Type B pancreatic cell (in vitro differentiated cells): Measurements from ENCODE around the gene LPIN1. TPM values are rescaled to one million over a fixed set of nuclear protein-coding genes. Genes with fewer than 3 reads are reported as not detected.
"Not testable (repeated sequence)": the region's sequence is repeated elsewhere in the genome, so short reads cannot be mapped to it uniquely, and the experiment has no call there.

ENCODE experiments used
- DNase-seq: peaks from one replicate; pipeline ENCODE4 v3.0.0; 2021; ENCODE audit warnings: mixed read lengths; ENCODE audit not compliant: unreplicated experiment; ENCODE audit errors: extremely low spot score
- H3K27ac Mint-ChIP-seq: 2 replicates; pipeline ENCODE4 v1.8.0; 2021; ENCODE audit warnings: mild to moderate bottlenecking, mixed read lengths
- H3K27me3 Mint-ChIP-seq: 2 replicates; pipeline ENCODE4 v1.8.0; 2021; ENCODE audit warnings: mixed read lengths
- H3K36me3 Mint-ChIP-seq: 2 replicates; pipeline ENCODE4 v1.8.0; 2021; ENCODE audit warnings: mixed read lengths
- H3K4me1 Mint-ChIP-seq: one replicate; pipeline ENCODE4 v1.8.0; 2021; ENCODE audit warnings: mixed read lengths; ENCODE audit not compliant: unreplicated experiment
- H3K4me3 Mint-ChIP-seq: 2 replicates; pipeline ENCODE4 v1.8.0; 2021; ENCODE audit warnings: mild to moderate bottlenecking, mixed read lengths
- H3K9me3 Mint-ChIP-seq: 2 replicates; pipeline ENCODE4 v1.8.0; 2021; ENCODE audit warnings: mixed read lengths
- CTCF ChIP-seq: fragments of 200-600 bp; sonication (generic); conservative IDR thresholded peaks from 2 replicates; pipeline ENCODE4 v1.5.0; 2021; ENCODE audit warnings: antibody characterized with exemption, mild to moderate bottlenecking
- total RNA-seq: library from RNA; stranded (reverse); gene quantifications from 2 replicates; pipeline ENCODE4 v1.2.1, GENCODE V29; 2021; ENCODE audit warnings: low replicate concordance

LPIN1 gene
- total RNA-seq, 1 donor from 2014 or later: 26.8 TPM

GRCh38 chr2:11813951-11814350 lies 67.5 kb downstream of the LPIN1 start:
- Mint-ChIP-seq H3K4me3 (no peak overlapping the region), H3K27me3 (no peaks in the 10 kb centered on the region), H3K27ac (no peak overlapping the region), H3K9me3 (no peaks in the 10 kb centered on the region), H3K4me1 (no peaks in the 10 kb centered on the region), H3K36me3 (peaks cover 33% of the 10 kb centered on the region)
- no peak for TF ChIP-seq CTCF
- peak; percentile 40 for DNase-seq

DNA sequence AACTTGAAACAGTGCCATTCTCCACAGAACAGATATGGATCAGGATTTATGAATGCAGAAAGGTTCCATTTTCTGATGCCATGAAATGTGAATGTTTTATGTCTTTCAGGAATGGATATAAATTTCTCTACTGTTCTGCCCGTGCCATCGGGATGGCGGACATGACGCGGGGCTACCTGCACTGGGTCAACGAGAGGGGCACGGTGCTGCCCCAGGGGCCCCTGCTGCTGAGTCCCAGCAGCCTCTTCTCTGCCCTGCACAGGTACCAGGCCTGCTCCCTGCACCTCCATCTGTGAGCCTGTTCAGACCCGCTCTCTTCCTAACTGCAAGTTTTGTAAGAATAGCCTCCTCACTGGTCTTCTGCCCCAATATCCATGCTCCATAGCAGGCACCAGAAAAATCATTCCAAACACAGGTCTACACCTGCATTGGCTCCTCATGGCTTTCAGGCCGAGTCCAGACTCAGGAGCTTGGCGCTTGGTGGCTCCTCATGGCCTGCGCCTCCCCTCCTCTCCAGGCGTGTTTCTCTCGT lies 68.6 kb downstream of the LPIN1 start:
- DNase-seq: peak; percentile 37
- no peaks in the 10 kb centered on the region for H3K27me3 Mint-ChIP-seq
- H3K9me3 Mint-ChIP-seq: no peaks in the 10 kb centered on the region
- TF ChIP-seq CTCF: no peak
- no peak overlapping the region for H3K4me3 Mint-ChIP-seq
- H3K27ac Mint-ChIP-seq: no peak overlapping the region
- H3K36me3 Mint-ChIP-seq: peaks cover 33% of the 10 kb centered on the region
- H3K4me1 Mint-ChIP-seq: no peaks in the 10 kb centered on the region

DNA sequence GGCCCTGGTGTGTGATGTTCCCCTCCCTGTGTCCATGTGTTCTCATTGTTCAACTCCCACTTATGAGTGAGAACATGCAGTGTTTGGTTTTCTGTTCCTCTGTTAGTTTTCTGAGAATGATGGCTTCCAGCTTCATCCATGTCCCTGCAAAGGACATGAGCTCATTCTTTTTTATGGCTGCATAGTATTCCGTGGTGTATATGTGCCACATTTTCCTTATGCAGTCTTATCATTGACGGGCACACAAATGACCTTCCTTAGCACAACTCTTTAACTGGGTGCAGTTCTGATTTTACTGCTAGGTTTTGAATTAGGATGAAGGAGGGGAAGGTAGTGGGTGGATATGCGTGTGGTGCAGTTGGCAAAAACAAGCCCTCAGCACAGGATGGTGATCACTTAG lies 70.5 kb downstream of the LPIN1 start:
- peaks cover 33% of the 10 kb centered on the region for H3K36me3 Mint-ChIP-seq
- H3K27ac Mint-ChIP-seq, DNase-seq, H3K4me1 Mint-ChIP-seq, H3K27me3 Mint-ChIP-seq, H3K4me3 Mint-ChIP-seq, H3K9me3 Mint-ChIP-seq: not testable (repeated sequence)

DNA sequence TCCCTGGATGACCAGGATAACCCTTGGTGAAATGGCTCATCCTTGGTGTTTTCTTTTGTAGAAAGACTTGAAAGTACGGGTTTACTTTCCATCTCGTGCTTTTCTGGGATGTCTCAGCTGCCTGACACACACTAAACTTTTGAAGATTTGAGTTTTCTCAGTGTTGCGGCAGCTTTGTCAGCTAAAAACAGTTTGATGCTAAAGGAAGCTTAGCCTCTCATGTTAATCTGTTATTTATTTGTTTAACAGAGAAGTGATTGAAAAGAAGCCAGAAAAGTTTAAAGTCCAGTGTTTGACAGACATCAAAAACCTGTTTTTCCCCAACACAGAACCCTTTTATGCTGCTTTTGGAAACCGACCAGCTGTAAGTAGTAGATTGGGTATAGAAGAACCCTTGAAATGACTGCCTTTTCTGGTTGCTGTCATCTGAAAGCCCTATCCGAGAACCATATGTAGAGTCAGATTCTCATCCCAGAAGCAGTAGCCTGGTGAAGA lies 72.8 kb downstream of the LPIN1 start:
- Mint-ChIP-seq H3K36me3 (peaks cover 33% of the 10 kb centered on the region), H3K9me3 (no peaks in the 10 kb centered on the region), H3K4me1 (no peaks in the 10 kb centered on the region), H3K27ac (no peak overlapping the region), H3K4me3 (no peak overlapping the region), H3K27me3 (no peaks in the 10 kb centered on the region)
- no peak for DNase-seq
- no peak for TF ChIP-seq CTCF

DNA sequence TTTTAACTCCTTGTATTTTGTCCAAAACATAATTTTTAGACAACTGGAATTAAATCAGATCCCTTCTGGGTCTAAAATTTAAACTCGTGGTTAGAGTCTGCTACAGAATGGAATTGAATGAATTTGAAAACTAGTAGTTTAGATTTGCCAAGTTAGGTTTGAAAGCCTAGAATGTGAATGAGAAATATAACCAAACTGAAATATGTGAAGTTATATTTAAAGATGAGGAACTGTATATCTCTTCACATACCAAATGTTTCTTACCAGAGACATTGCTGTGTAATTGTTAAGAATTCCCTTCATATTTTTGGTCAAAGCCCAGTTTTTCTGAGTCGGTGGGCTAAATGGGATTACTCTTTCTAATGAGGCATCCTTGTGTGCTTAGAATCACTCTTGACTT lies 74.2 kb downstream of the LPIN1 start:
- peaks cover 35% of the 10 kb centered on the region for H3K36me3 Mint-ChIP-seq
- TF ChIP-seq CTCF: no peak
- no peaks in the 10 kb centered on the region for H3K9me3 Mint-ChIP-seq
- DNase-seq: no peak
- H3K27me3 Mint-ChIP-seq: no peaks in the 10 kb centered on the region
- no peaks in the 10 kb centered on the region for H3K4me1 Mint-ChIP-seq
- H3K4me3 Mint-ChIP-seq: no peak overlapping the region
- no peak overlapping the region for H3K27ac Mint-ChIP-seq

DNA sequence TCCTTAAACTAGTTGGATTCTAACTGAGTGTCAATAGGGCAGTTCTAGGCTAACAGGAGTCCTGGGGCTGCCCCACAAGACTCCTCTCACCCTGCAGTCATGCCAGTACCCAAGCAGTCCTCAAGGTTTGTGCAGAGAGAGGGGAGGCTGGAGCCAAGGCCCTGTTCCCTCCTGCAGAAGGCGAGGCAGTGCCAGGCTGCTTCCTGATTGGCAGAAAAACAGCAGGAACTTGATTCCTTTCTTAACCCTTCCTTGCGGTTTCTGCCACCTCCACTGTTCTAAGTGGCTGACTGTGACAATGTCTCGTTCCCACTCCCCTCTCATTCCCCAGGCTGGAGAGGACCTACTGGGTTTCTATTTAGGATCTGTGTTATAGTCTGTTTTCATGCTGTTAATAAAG lies 75.3 kb downstream of the LPIN1 start:
- H3K36me3 Mint-ChIP-seq: peaks cover 31% of the 10 kb centered on the region
- H3K4me1 Mint-ChIP-seq: no peaks in the 10 kb centered on the region
- TF ChIP-seq CTCF: no peak
- H3K27me3 Mint-ChIP-seq: no peaks in the 10 kb centered on the region
- no peak for DNase-seq
- no peak overlapping the region for H3K4me3 Mint-ChIP-seq
- no peaks in the 10 kb centered on the region for H3K9me3 Mint-ChIP-seq
- H3K27ac Mint-ChIP-seq: no peak overlapping the region

DNA sequence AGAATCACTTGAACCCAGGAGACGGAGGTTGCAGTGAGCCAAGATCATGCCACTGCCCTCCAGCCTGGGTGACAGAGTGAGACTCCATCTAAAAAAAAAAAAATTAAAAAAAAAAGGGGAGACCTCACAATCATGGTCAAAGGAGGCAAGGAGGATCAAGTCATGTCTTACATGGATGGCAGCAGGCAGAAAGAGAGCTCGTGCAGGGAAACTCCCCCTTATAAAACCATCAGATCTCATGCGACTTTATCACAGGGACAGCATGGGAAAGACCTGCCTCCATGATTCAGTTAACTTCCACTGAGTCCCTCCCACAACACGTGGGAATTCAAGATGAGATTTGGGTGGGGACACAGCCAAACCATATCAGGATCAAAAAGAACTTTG lies 75.9 kb downstream of the LPIN1 start:
- not testable (repeated sequence) for H3K27ac Mint-ChIP-seq, DNase-seq, H3K27me3 Mint-ChIP-seq, H3K4me3 Mint-ChIP-seq, H3K4me1 Mint-ChIP-seq, H3K9me3 Mint-ChIP-seq
- peaks cover 25% of the 10 kb centered on the region for H3K36me3 Mint-ChIP-seq
